ENCODE results near the gene DCUN1D3. TPM values are rescaled to one million over a fixed set of nuclear protein-coding genes. Genes with fewer than 3 reads are reported as not detected.
"Not testable (repeated sequence)": the region's sequence is repeated elsewhere in the genome, so short reads cannot be mapped to it uniquely, and the experiment has no call there.

Gene DCUN1D3
- total RNA-seq, 1 donor: 30.2 TPM

GRCh38 chr16:20930365-20930690 lies 30.2 kb upstream of the DCUN1D3 start:
- no peak overlapping the region for H3K4me3 ChIP-seq (ENCODE audit: low read depth, low read length)
- no peak for TF ChIP-seq CTCF (IDR thresholded peaks at IDR 0.05; ENCODE audit: insufficient read depth, low read length)
- no peak for DNase-seq (ENCODE audit: low read depth)

DNA sequence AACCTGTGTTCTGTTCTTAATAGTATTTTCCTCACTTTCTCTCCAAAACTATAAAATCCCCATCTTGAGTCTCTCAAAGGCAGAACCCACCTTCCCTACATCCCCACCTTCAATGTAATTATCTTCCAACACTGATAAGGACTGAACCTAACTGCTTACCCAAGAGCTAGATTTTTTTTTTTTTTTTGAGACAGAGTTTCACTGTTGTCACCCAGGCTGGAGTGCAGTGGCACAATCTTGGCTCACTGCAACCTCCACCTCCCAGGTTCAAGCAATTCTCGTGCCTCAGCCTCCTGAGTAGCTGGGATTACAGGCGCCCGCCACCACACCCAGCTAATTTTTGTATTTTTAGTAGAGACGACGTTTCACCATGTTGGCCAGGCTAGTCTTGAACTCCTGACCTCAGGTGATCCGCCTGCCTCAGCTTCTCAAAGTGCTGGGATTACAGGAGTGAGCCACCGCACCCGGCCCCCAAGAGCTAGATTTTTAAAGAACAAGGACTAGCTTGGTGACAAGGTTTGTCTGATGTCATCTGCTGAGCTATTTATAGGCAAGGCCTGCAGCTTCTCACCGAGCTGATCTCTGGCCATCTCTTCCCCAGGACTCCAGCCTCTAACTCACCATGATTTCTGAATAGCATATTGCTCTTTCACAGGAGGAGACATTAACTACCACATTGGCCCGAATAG lies 29.7 kb upstream of the DCUN1D3 start:
- DNase-seq (ENCODE audit: low read depth): peak; percentile 27

DNA sequence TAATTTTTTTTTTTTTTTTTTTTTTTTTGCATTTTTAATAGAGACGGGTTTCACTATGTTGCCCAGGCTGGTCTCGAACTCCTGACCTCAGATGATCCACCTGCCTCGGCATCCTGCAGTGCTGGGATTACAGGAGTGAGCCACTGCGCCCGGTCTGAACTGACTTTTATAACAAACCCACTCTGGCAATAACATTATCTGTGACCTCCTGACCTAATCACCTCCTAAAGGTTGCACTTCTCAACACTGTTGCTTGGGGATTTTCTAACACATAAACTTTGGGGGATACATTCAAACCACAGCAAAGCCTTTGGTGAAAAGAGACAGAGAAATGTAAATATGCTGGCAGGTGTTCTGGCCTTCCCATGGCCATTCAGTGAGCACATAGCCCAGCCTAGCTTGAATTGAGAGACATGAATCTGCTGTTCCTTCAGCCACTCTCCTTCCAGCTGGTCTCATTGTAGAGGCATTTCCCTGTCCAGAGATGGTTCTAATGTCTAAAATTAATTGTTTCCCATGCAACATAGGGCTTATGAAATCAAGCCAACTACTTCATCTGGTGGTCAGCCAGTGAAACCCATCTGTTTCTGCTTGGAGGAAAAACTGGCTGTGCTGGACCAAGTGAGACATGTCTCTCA lies 28.7 kb upstream of the DCUN1D3 start:
- no peak for TF ChIP-seq CTCF (IDR thresholded peaks at IDR 0.05; ENCODE audit: insufficient read depth, low read length)
- H3K4me3 ChIP-seq (ENCODE audit: low read depth, low read length): no peak overlapping the region
- peak; percentile 66 for DNase-seq (ENCODE audit: low read depth)

More for the DNA sequence above, 29.7 kb upstream of the DCUN1D3 start:
- not testable (repeated sequence) for H3K4me3 ChIP-seq (ENCODE audit: low read depth, low read length)

GRCh38 chr16:20925751-20926150 lies 25.6 kb upstream of the DCUN1D3 start:
- TF ChIP-seq CTCF (IDR thresholded peaks at IDR 0.05; ENCODE audit: insufficient read depth, low read length): no peak
- no peak for DNase-seq (ENCODE audit: low read depth)

DNA sequence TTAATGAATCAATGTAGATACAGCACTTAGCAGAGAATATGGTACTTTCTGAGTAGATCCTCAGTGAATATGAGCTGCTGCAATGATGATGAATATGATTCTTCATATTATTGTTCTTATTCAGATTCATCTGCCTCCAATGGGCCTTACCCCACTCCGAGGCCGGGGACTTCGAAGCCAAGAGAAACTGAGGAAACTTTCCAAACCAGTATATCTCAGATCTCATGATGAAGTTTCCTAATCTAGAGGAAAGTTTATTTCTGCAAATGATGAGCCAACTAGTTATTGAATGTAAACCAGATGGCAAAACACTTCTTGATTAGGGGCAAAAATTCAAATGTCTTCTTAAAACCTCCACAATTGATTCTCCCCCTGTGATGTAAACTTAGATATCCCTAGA lies 23.7 kb upstream of the DCUN1D3 start:
- no peak for DNase-seq (ENCODE audit: low read depth)
- no peak for TF ChIP-seq CTCF (IDR thresholded peaks at IDR 0.05; ENCODE audit: insufficient read depth, low read length)
- H3K4me3 ChIP-seq (ENCODE audit: low read depth, low read length): no peak overlapping the region

More at GRCh38 chr16:20925751-20926150, 25.6 kb upstream of the DCUN1D3 start:
- H3K4me3 ChIP-seq (ENCODE audit: low read depth, low read length): no peak overlapping the region

DNA sequence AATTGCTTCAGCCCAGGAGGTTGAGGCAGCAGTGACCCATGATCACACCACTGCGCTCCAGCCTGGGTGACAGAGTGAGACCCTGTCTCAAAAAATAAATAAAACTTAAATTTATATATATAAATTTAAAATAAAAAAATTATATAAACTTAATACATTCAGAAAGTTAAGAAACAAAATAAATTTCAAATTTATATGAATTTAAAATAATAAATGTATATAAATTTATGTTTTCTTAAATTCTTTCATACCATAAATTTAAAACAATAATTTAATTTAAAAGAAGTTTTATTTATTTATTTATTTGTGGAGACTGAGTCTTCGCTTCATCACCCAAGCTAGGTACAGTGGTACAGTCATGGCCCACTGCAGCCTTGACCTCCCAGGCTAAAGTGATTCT lies 20.6 kb upstream of the DCUN1D3 start:
- no peak for TF ChIP-seq CTCF (IDR thresholded peaks at IDR 0.05; ENCODE audit: insufficient read depth, low read length)
- no peak overlapping the region for H3K4me3 ChIP-seq (ENCODE audit: low read depth, low read length)
- no peak for DNase-seq (ENCODE audit: low read depth)

GRCh38 chr16:20920091-20920490 lies 19.9 kb upstream of the DCUN1D3 start:
- TF ChIP-seq CTCF (IDR thresholded peaks at IDR 0.05; ENCODE audit: insufficient read depth, low read length): no peak
- DNase-seq (ENCODE audit: low read depth): no peak
- H3K4me3 ChIP-seq (ENCODE audit: low read depth, low read length): no peak overlapping the region
